WTC11 (cell line): ENCODE measurements around the gene ITGA11. TPM values are rescaled to one million over a fixed set of nuclear protein-coding genes. Genes with fewer than 3 reads are reported as not detected.

Experiments
- ATAC-seq: fragments of 200-7000 bp; cut with Tn5 transposase; 2 replicates; pipeline ENCODE4 v1.10.0; 2021; ENCODE audit warnings: mild to moderate bottlenecking, moderate library complexity
- CTCF ChIA-PET: fragments of 300-600 bp; sonication (Branson Sonifier 250); formaldehyde crosslinking; loops from one replicate; lab custom pipeline; 2021; ENCODE audit warnings: antibody characterized with exemption; lab: Charles Lee
- POLR2A ChIA-PET: fragments of 350-600 bp; sonication (Branson Sonifier 250); formaldehyde crosslinking; loops from one replicate; lab custom pipeline; 2021; ENCODE audit warnings: antibody characterized with exemption; lab: Charles Lee
- DNase-seq: peaks from one replicate; pipeline ENCODE4 v3.0.0; 2021; ENCODE audit warnings: low spot score
- H3K27ac Mint-ChIP-seq: 2 replicates; pipeline ENCODE4 v1.8.0; 2021; ENCODE audit warnings: mixed read lengths
- H3K27me3 Mint-ChIP-seq: 2 replicates; pipeline ENCODE4 v1.8.0; 2021; ENCODE audit warnings: low read depth, mild to moderate bottlenecking, moderate library complexity, mixed read lengths
- H3K36me3 Mint-ChIP-seq: 2 replicates; pipeline ENCODE4 v1.8.0; 2021; ENCODE audit warnings: mixed read lengths
- H3K4me1 Mint-ChIP-seq: 2 replicates; pipeline ENCODE4 v1.8.0; 2022; ENCODE audit warnings: mixed read lengths
- H3K4me3 Mint-ChIP-seq: 2 replicates; pipeline ENCODE4 v1.8.0; 2021; ENCODE audit warnings: mild to moderate bottlenecking, moderate library complexity, mixed read lengths
- H3K9me3 Mint-ChIP-seq: 2 replicates; pipeline ENCODE4 v1.8.0; 2021; ENCODE audit warnings: mixed read lengths
- CREB1 ChIP-seq: sonication (generic); formaldehyde crosslinking; IDR thresholded peaks from 2 replicates; pipeline ENCODE4 v1.8.0; 2023; ENCODE audit warnings: mild to moderate bottlenecking, missing genetic modification reagents
- CREM ChIP-seq: sonication (generic); formaldehyde crosslinking; IDR thresholded peaks from 2 replicates; pipeline ENCODE4 v1.8.1; 2022; ENCODE audit warnings: mild to moderate bottlenecking, missing genetic modification reagents, moderate library complexity
- ELF4 ChIP-seq: sonication (generic); formaldehyde crosslinking; IDR thresholded peaks from 2 replicates; pipeline ENCODE4 v1.8.1; 2022; ENCODE audit warnings: low read depth, mild to moderate bottlenecking, moderate library complexity, missing genetic modification reagents
- ETV6 ChIP-seq: sonication (generic); formaldehyde crosslinking; IDR thresholded peaks from 2 replicates; pipeline ENCODE4 v1.8.1; 2022; ENCODE audit warnings: mild to moderate bottlenecking, missing genetic modification reagents
- HMGA2 ChIP-seq: fragments of 250-450 bp; sonication (Bioruptor Pico); IDR thresholded peaks from 2 replicates; pipeline ENCODE4 v1.4.0; 2021; ENCODE audit warnings: mild to moderate bottlenecking, moderate library complexity
- IRF2 ChIP-seq: sonication (generic); formaldehyde crosslinking; IDR thresholded peaks from 2 replicates; pipeline ENCODE4 v1.8.0; 2022; ENCODE audit warnings: low read depth, missing genetic modification reagents, borderline replicate concordance
- JUN ChIP-seq: sonication (generic); formaldehyde crosslinking; IDR thresholded peaks from 2 replicates; pipeline ENCODE4 v1.8.0; 2023; ENCODE audit warnings: mild to moderate bottlenecking, missing genetic modification reagents
- MXD4 ChIP-seq: fragments of 250-450 bp; sonication (Bioruptor Pico); IDR thresholded peaks from 2 replicates; pipeline ENCODE4 v1.8.0; 2021; ENCODE audit warnings: mild to moderate bottlenecking, moderate library complexity, borderline replicate concordance
- NFE2L1 ChIP-seq: sonication (generic); formaldehyde crosslinking; IDR thresholded peaks from 2 replicates; pipeline ENCODE4 v1.8.1; 2023; ENCODE audit warnings: missing genetic modification reagents
- NR1H2 ChIP-seq: sonication (generic); formaldehyde crosslinking; IDR thresholded peaks from 2 replicates; pipeline ENCODE4 v1.9.0; 2021; ENCODE audit warnings: mild to moderate bottlenecking, moderate library complexity, missing genetic modification reagents
- NR3C1 ChIP-seq: sonication (generic); formaldehyde crosslinking; conservative IDR thresholded peaks from 2 replicates; pipeline ENCODE4 v1.8.1; 2023; ENCODE audit warnings: low read depth, mild to moderate bottlenecking, missing genetic modification reagents
- OVOL2 ChIP-seq: fragments of 250-450 bp; sonication (Bioruptor Pico); IDR thresholded peaks from 2 replicates; pipeline ENCODE4 v1.9.0; 2021; ENCODE audit warnings: mild to moderate bottlenecking, borderline replicate concordance
- SMAD3 ChIP-seq: sonication (generic); formaldehyde crosslinking; IDR thresholded peaks from 2 replicates; pipeline ENCODE4 v1.8.0; 2022; ENCODE audit warnings: missing genetic modification reagents, mild to moderate bottlenecking, borderline replicate concordance
- SMAD4 ChIP-seq: sonication (generic); formaldehyde crosslinking; IDR thresholded peaks from 2 replicates; pipeline ENCODE4 v1.8.0; 2022; ENCODE audit warnings: mild to moderate bottlenecking, missing genetic modification reagents
- SP1 ChIP-seq: sonication (generic); formaldehyde crosslinking; conservative IDR thresholded peaks from 2 replicates; pipeline ENCODE4 v1.8.1; 2022; ENCODE audit warnings: missing genetic modification reagents
- TEAD1 ChIP-seq: sonication (generic); formaldehyde crosslinking; IDR thresholded peaks from 2 replicates; pipeline ENCODE4 v1.8.0; 2022; ENCODE audit warnings: mild to moderate bottlenecking, missing genetic modification reagents
- ZBTB43 ChIP-seq: sonication (generic); formaldehyde crosslinking; IDR thresholded peaks from 2 replicates; pipeline ENCODE4 v1.8.1; 2023; ENCODE audit warnings: mild to moderate bottlenecking, missing genetic modification reagents
- ZNF138 ChIP-seq: sonication (generic); formaldehyde crosslinking; conservative IDR thresholded peaks from 2 replicates; pipeline ENCODE4 v1.8.1; 2022; ENCODE audit warnings: mild to moderate bottlenecking, moderate library complexity, missing genetic modification reagents
- ZNF263 ChIP-seq: sonication (generic); formaldehyde crosslinking; IDR thresholded peaks from 2 replicates; pipeline ENCODE4 v1.8.1; 2022; ENCODE audit warnings: low read depth, mild to moderate bottlenecking, moderate library complexity, missing genetic modification reagents
- ZNF317 ChIP-seq: sonication (generic); formaldehyde crosslinking; IDR thresholded peaks from 2 replicates; pipeline ENCODE4 v1.8.1; 2023; ENCODE audit warnings: low read depth, mild to moderate bottlenecking, moderate library complexity, missing genetic modification reagents, borderline replicate concordance
- total RNA-seq: library from RNA; stranded (reverse); gene quantifications from 3 replicates; pipeline ENCODE4 v1.2.3, GENCODE V29; 2021
- TF ChIP-seq, protein P1 (sequence below): fragments of 250-450 bp; sonication (Bioruptor Pico); IDR thresholded peaks from 2 replicates; pipeline ENCODE4 v1.8.0; 2021; ENCODE audit warnings: mild to moderate bottlenecking
- TF ChIP-seq, protein P2 (sequence below): sonication (generic); formaldehyde crosslinking; IDR thresholded peaks from 2 replicates; pipeline ENCODE4 v1.8.1; 2022; ENCODE audit warnings: low read depth, missing genetic modification reagents, borderline replicate concordance

ITGA11 gene
- total RNA-seq, 1 experiment from 2014 or later: 0.15 TPM

DNA sequence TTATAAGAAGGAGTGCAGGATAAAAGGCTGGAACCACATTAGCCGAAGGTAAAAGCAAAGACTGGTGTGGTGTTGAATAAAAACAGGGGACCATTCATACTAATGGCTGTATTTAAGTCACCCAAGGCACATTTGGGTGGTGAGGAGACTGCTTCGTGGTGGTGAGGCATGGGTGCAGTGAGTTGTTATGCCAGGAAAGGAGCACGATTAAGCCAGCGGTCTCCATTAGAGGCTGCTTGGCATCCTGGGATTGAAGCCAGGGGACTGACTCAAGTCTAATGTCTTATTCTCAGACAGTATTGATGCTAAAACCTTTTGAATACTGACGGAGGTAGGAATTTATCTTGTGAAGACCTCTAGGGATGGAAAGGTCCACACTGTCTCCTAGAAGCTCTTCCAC lies 132.5 kb downstream of the ITGA11 start:
- POLR2A ChIA-PET: no interaction called here
- Mint-ChIP-seq H3K9me3 (no peaks in the 10 kb centered on the region), H3K4me3 (no peak overlapping the region), H3K4me1 (peaks cover 8% of the 10 kb centered on the region), H3K27ac (no peak overlapping the region), H3K27me3 (no peaks in the 10 kb centered on the region), H3K36me3 (no peaks in the 10 kb centered on the region)
- ATAC-seq (no peak), DNase-seq (no peak)
- TF ChIP-seq ZBTB43: no peak
- no peak for TF ChIP-seq NR1H2 (CRISPR knock-in tag)
- no peak for TF ChIP-seq CREB1 (CRISPR knock-in tag)
- no peak for TF ChIP-seq JUN
- TF ChIP-seq ETV6 (CRISPR knock-in tag): no peak
- TF ChIP-seq MXD4 (CRISPR knock-in tag): no peak
- no peak for TF ChIP-seq ELF4 (CRISPR knock-in tag)
- TF ChIP-seq ZNF138 (CRISPR knock-in tag): no peak
- no peak for TF ChIP-seq OVOL2 (CRISPR knock-in tag)
- no peak for TF ChIP-seq NFE2L1 (CRISPR knock-in tag)
- no peak for TF ChIP-seq SMAD4
- CTCF ChIA-PET: interaction anchor here (0.7 to 1.5 kb wide), 2 partner anchors 46 to 47 kb away, joined by 3 to 7 read pairs; no protein-coding TSS in a partner anchor

GRCh38 chr15:68298882-68299381 lies 133.0 kb downstream of the ITGA11 start:
- Mint-ChIP-seq H3K27me3 (no peaks in the 10 kb centered on the region), H3K9me3 (no peaks in the 10 kb centered on the region), H3K4me1 (peaks cover 9% of the 10 kb centered on the region), H3K36me3 (no peaks in the 10 kb centered on the region), H3K4me3 (no peak overlapping the region), H3K27ac (no peak overlapping the region)
- POLR2A ChIA-PET: interaction anchor here (1.4 kb wide), 1 partner anchor 19 kb away, joined by 3 read pairs; no protein-coding TSS in a partner anchor
- no peak for DNase-seq
- CTCF ChIA-PET: interaction anchor here (1.2 to 1.5 kb wide), 3 partner anchors 8 to 375 kb away, joined by 3 to 7 read pairs (median 4); no protein-coding TSS in a partner anchor
- TF ChIP-seq CREM (CRISPR knock-in tag) (no peak), SP1 (CRISPR knock-in tag) (no peak), OVOL2 (CRISPR knock-in tag) (no peak), NR1H2 (CRISPR knock-in tag) (no peak), ZNF138 (CRISPR knock-in tag) (no peak), TEAD1 (no peak), HMGA2 (CRISPR knock-in tag) (no peak), ZNF263 (CRISPR knock-in tag) (no peak), IRF2 (CRISPR knock-in tag) (no peak), ZNF317 (no peak), SMAD3 (CRISPR knock-in tag) (no peak), NR3C1 (CRISPR knock-in tag) (no peak)
- TF ChIP-seq, protein P1, sequence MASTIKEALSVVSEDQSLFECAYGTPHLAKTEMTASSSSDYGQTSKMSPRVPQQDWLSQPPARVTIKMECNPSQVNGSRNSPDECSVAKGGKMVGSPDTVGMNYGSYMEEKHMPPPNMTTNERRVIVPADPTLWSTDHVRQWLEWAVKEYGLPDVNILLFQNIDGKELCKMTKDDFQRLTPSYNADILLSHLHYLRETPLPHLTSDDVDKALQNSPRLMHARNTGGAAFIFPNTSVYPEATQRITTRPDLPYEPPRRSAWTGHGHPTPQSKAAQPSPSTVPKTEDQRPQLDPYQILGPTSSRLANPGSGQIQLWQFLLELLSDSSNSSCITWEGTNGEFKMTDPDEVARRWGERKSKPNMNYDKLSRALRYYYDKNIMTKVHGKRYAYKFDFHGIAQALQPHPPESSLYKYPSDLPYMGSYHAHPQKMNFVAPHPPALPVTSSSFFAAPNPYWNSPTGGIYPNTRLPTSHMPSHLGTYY (CRISPR knock-in tag): no peak
- TF ChIP-seq, protein P2, sequence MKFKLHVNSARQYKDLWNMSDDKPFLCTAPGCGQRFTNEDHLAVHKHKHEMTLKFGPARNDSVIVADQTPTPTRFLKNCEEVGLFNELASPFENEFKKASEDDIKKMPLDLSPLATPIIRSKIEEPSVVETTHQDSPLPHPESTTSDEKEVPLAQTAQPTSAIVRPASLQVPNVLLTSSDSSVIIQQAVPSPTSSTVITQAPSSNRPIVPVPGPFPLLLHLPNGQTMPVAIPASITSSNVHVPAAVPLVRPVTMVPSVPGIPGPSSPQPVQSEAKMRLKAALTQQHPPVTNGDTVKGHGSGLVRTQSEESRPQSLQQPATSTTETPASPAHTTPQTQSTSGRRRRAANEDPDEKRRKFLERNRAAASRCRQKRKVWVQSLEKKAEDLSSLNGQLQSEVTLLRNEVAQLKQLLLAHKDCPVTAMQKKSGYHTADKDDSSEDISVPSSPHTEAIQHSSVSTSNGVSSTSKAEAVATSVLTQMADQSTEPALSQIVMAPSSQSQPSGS: no peak
- no peak for ATAC-seq
